ENCODE data around the gene PSMC1. TPM values are rescaled to one million over a fixed set of nuclear protein-coding genes. Genes with fewer than 3 reads are reported as not detected.

Gene PSMC1
- polyA plus RNA-seq, 2 donors, result 64.1 to 135 TPM

- Histone ChIP-seq H3K27me3 (ENCODE audit: control insufficient read depth in 1 of 2, insufficient read depth in 2 of 2, low read length in 2 of 2) (no peaks in the 10 kb centered on the region), H3K36me3 (ENCODE audit: control insufficient read depth in 2 of 2, insufficient read depth in 2 of 2, low read length in 1 of 2) (peaks cover 7 to 8% of the 10 kb centered on the region in 2 donors), H3K4me1 (ENCODE audit: control insufficient read depth in 2 of 2, insufficient read depth in 2 of 2, low read length in 1 of 2) (no peaks in the 10 kb centered on the region), H3K27ac (ENCODE audit: low read depth in 2 of 2, low read length in 1 of 2) (no peak overlapping the region), H3K9me3 (ENCODE audit: control insufficient read depth in 2 of 2, insufficient read depth in 1 of 2, low read depth in 1 of 2, low read length in 1 of 2) (no peaks in the 10 kb centered on the region), H3K4me3 (ENCODE audit: low read depth in 1 of 2, low read length in 2 of 2) (no peak overlapping the region)
- WGBS, 2 donors, result 89 to 93% methylated on average over 11 of the region's 11 CpGs
Measured at GRCh38 chr14:90297876-90298629, 41.7 kb downstream of the PSMC1 start.

GRCh38 chr14:90299408-90299807, 43.1 kb downstream of the PSMC1 start:
- no peak overlapping the region for H3K4me3 ChIP-seq (ENCODE audit: low read depth in 1 of 2, low read length in 2 of 2)
- no peak overlapping the region for H3K27ac ChIP-seq (ENCODE audit: low read depth in 2 of 2, low read length in 1 of 2)
- WGBS, 2 donors, result 53 to 70% methylated on average over 7 of the region's 7 CpGs
- no peaks in the 10 kb centered on the region for H3K27me3 ChIP-seq (ENCODE audit: control insufficient read depth in 1 of 2, insufficient read depth in 2 of 2, low read length in 2 of 2)
- no peaks in the 10 kb centered on the region for H3K4me1 ChIP-seq (ENCODE audit: control insufficient read depth in 2 of 2, insufficient read depth in 2 of 2, low read length in 1 of 2)
- no peaks in the 10 kb centered on the region for H3K9me3 ChIP-seq (ENCODE audit: control insufficient read depth in 2 of 2, insufficient read depth in 1 of 2, low read depth in 1 of 2, low read length in 1 of 2)
- H3K36me3 ChIP-seq (ENCODE audit: control insufficient read depth in 2 of 2, insufficient read depth in 2 of 2, low read length in 1 of 2), result peaks cover 5 to 11% of the 10 kb centered on the region in 2 donors

- Histone ChIP-seq H3K9me3 (ENCODE audit: control insufficient read depth in 2 of 2, insufficient read depth in 1 of 2, low read depth in 1 of 2, low read length in 1 of 2) (no peaks in the 10 kb centered on the region), H3K27ac (ENCODE audit: low read depth in 2 of 2, low read length in 1 of 2) (peak overlapping the region in 1 of 2 donors; percentile 35), H3K27me3 (ENCODE audit: control insufficient read depth in 1 of 2, insufficient read depth in 2 of 2, low read length in 2 of 2) (no peaks in the 10 kb centered on the region), H3K4me3 (ENCODE audit: low read depth in 1 of 2, low read length in 2 of 2) (no peak overlapping the region), H3K36me3 (ENCODE audit: control insufficient read depth in 2 of 2, insufficient read depth in 2 of 2, low read length in 1 of 2) (peaks cover 5 to 11% of the 10 kb centered on the region in 2 donors), H3K4me1 (ENCODE audit: control insufficient read depth in 2 of 2, insufficient read depth in 2 of 2, low read length in 1 of 2) (no peaks in the 10 kb centered on the region)
- 87 to 94% methylated on average over 2 of the region's 2 CpGs for WGBS, 2 donors
Measured at GRCh38 chr14:90300611-90301047, 44.3 kb downstream of the PSMC1 start.

DNA sequence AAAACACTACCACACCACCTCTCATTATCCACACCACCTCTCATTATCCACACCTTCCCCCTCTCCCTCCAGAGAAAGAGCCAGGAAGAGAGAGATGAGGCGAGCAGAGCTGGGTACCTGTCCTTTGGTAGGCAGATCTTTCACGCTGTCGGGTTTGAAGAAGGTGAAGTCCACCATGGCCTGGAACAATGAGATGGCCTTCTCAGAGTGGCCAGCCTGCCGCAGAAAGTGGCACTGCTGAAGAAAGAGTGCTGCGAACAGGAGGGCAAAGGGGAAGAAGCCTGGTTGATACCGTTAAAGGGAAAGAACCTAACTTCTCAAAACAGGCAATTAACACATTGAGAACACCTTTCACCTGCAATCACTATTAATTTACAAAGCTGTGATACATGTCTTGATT, 44.8 kb downstream of the PSMC1 start:
- WGBS, 2 donors, result 75 to 76% methylated on average over 6 of the region's 6 CpGs
- H3K27ac ChIP-seq (ENCODE audit: low read depth in 2 of 2, low read length in 1 of 2), result no peak overlapping the region
- no peaks in the 10 kb centered on the region for H3K4me1 ChIP-seq (ENCODE audit: control insufficient read depth in 2 of 2, insufficient read depth in 2 of 2, low read length in 1 of 2)
- no peaks in the 10 kb centered on the region for H3K27me3 ChIP-seq (ENCODE audit: control insufficient read depth in 1 of 2, insufficient read depth in 2 of 2, low read length in 2 of 2)
- H3K9me3 ChIP-seq (ENCODE audit: control insufficient read depth in 2 of 2, insufficient read depth in 1 of 2, low read depth in 1 of 2, low read length in 1 of 2), result no peaks in the 10 kb centered on the region
- H3K36me3 ChIP-seq (ENCODE audit: control insufficient read depth in 2 of 2, insufficient read depth in 2 of 2, low read length in 1 of 2), result peaks cover 5 to 11% of the 10 kb centered on the region in 2 donors
- no peak overlapping the region for H3K4me3 ChIP-seq (ENCODE audit: low read depth in 1 of 2, low read length in 2 of 2)

GRCh38 chr14:90301668-90302090, 45.3 kb downstream of the PSMC1 start:
- peaks cover 5 to 8% of the 10 kb centered on the region in 2 donors for H3K36me3 ChIP-seq (ENCODE audit: control insufficient read depth in 2 of 2, insufficient read depth in 2 of 2, low read length in 1 of 2)
- H3K4me1 ChIP-seq (ENCODE audit: control insufficient read depth in 2 of 2, insufficient read depth in 2 of 2, low read length in 1 of 2), result no peaks in the 10 kb centered on the region
- WGBS, 2 donors, result 45 to 47% methylated on average over 5 of the region's 5 CpGs
- H3K9me3 ChIP-seq (ENCODE audit: control insufficient read depth in 2 of 2, insufficient read depth in 1 of 2, low read depth in 1 of 2, low read length in 1 of 2), result no peaks in the 10 kb centered on the region
- H3K4me3 ChIP-seq (ENCODE audit: low read depth in 1 of 2, low read length in 2 of 2), result no peak overlapping the region
- H3K27ac ChIP-seq (ENCODE audit: low read depth in 2 of 2, low read length in 1 of 2), result peak overlapping the region in 1 of 2 donors; percentile 67
- no peaks in the 10 kb centered on the region for H3K27me3 ChIP-seq (ENCODE audit: control insufficient read depth in 1 of 2, insufficient read depth in 2 of 2, low read length in 2 of 2)

DNA sequence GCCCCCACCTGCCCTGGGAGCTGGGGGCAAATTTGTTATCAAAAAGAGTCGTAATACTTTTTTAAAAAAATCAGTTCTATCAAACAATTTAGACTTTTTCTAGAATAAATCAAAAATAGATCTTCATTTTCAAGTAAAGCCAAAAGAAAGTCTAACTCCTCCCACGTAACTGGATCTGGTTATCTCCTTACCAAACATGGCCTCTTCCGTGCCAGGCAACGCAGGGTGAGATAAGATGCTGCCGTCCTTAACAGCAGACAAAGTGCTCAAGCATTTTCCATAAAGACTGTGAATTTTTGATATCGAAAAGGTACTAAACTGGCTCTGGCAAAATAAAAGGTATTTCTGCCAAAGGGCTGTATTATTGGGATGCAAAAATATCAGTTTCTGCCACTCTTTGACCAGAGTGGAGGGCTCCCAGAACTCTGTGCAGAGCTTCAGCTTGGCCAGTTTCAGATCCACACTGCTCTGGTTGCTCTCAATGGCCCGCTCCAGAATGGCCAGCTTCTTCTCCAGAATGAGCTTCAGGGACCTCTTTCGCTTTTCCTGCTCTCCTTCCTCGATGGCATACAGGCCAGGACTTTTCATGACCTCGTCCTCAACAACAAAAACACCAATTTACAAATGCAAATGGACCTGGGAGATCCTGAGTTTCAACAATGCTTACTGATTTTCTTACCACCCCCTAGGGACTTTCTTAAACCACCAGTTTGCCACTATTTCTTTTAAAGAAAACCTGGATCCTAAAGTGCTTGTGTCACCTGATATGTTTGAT, 46.4 kb downstream of the PSMC1 start:
- WGBS, 2 donors, result 73 to 86% methylated on average over 10 of the region's 10 CpGs
- H3K36me3 ChIP-seq (ENCODE audit: control insufficient read depth in 2 of 2, insufficient read depth in 2 of 2, low read length in 1 of 2), result peaks cover 5 to 11% of the 10 kb centered on the region in 2 donors
- no peak overlapping the region for H3K27ac ChIP-seq (ENCODE audit: low read depth in 2 of 2, low read length in 1 of 2)
- H3K4me1 ChIP-seq (ENCODE audit: control insufficient read depth in 2 of 2, insufficient read depth in 2 of 2, low read length in 1 of 2), result no peaks in the 10 kb centered on the region
- H3K27me3 ChIP-seq (ENCODE audit: control insufficient read depth in 1 of 2, insufficient read depth in 2 of 2, low read length in 2 of 2), result no peaks in the 10 kb centered on the region
- H3K4me3 ChIP-seq (ENCODE audit: low read depth in 1 of 2, low read length in 2 of 2), result no peak overlapping the region
- no peaks in the 10 kb centered on the region for H3K9me3 ChIP-seq (ENCODE audit: control insufficient read depth in 2 of 2, insufficient read depth in 1 of 2, low read depth in 1 of 2, low read length in 1 of 2)

DNA sequence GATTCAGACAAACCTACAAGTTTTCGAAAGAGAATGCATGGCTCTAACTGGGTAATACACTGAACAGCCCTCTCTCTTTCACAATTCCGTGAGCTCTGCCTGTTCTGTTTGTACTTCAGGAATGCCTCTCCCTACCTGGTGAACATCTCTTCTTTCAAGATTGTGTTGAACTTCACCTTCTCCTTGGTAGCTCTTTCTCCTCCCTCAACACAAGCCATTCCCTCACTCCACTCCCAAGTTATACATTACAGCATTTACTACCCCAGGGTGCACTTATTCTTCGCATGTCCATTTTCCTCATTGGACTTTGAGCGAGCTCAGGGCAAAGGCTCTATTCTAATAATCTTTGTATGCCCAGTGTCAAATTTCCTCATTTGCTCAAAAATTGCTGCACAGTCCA, 47.1 kb downstream of the PSMC1 start:
- Histone ChIP-seq H3K9me3 (ENCODE audit: control insufficient read depth in 2 of 2, insufficient read depth in 1 of 2, low read depth in 1 of 2, low read length in 1 of 2) (no peaks in the 10 kb centered on the region), H3K4me1 (ENCODE audit: control insufficient read depth in 2 of 2, insufficient read depth in 2 of 2, low read length in 1 of 2) (no peaks in the 10 kb centered on the region), H3K27ac (ENCODE audit: low read depth in 2 of 2, low read length in 1 of 2) (no peak overlapping the region), H3K27me3 (ENCODE audit: control insufficient read depth in 1 of 2, insufficient read depth in 2 of 2, low read length in 2 of 2) (no peaks in the 10 kb centered on the region), H3K4me3 (ENCODE audit: low read depth in 1 of 2, low read length in 2 of 2) (no peak overlapping the region), H3K36me3 (ENCODE audit: control insufficient read depth in 2 of 2, insufficient read depth in 2 of 2, low read length in 1 of 2) (peaks cover 5 to 13% of the 10 kb centered on the region in 2 donors)
- WGBS, 2 donors, result 96% methylated on average over 4 of the region's 4 CpGs

- peaks cover 3 to 13% of the 10 kb centered on the region in 2 donors for H3K36me3 ChIP-seq (ENCODE audit: control insufficient read depth in 2 of 2, insufficient read depth in 2 of 2, low read length in 1 of 2)
- no peaks in the 10 kb centered on the region for H3K4me1 ChIP-seq (ENCODE audit: control insufficient read depth in 2 of 2, insufficient read depth in 2 of 2, low read length in 1 of 2)
- H3K4me3 ChIP-seq (ENCODE audit: low read depth in 1 of 2, low read length in 2 of 2), result no peak overlapping the region
- H3K27me3 ChIP-seq (ENCODE audit: control insufficient read depth in 1 of 2, insufficient read depth in 2 of 2, low read length in 2 of 2), result no peaks in the 10 kb centered on the region
- H3K27ac ChIP-seq (ENCODE audit: low read depth in 2 of 2, low read length in 1 of 2), result no peak overlapping the region
- H3K9me3 ChIP-seq (ENCODE audit: control insufficient read depth in 2 of 2, insufficient read depth in 1 of 2, low read depth in 1 of 2, low read length in 1 of 2), result no peaks in the 10 kb centered on the region
Measured at GRCh38 chr14:90304502-90304901, 48.1 kb downstream of the PSMC1 start.

GRCh38 chr14:90305176-90305601, 48.8 kb downstream of the PSMC1 start:
- WGBS, 2 donors, result 87 to 89% methylated on average over 4 of the region's 4 CpGs
- H3K4me1 ChIP-seq (ENCODE audit: control insufficient read depth in 2 of 2, insufficient read depth in 2 of 2, low read length in 1 of 2), result no peaks in the 10 kb centered on the region
- H3K27ac ChIP-seq (ENCODE audit: low read depth in 2 of 2, low read length in 1 of 2), result no peak overlapping the region
- H3K4me3 ChIP-seq (ENCODE audit: low read depth in 1 of 2, low read length in 2 of 2), result no peak overlapping the region
- H3K36me3 ChIP-seq (ENCODE audit: control insufficient read depth in 2 of 2, insufficient read depth in 2 of 2, low read length in 1 of 2), result peaks cover 0 to 13% of the 10 kb centered on the region in 2 donors
- H3K27me3 ChIP-seq (ENCODE audit: control insufficient read depth in 1 of 2, insufficient read depth in 2 of 2, low read length in 2 of 2), result no peaks in the 10 kb centered on the region
- no peaks in the 10 kb centered on the region for H3K9me3 ChIP-seq (ENCODE audit: control insufficient read depth in 2 of 2, insufficient read depth in 1 of 2, low read depth in 1 of 2, low read length in 1 of 2)
